GM12878 (cell line): Measurements from ENCODE around the gene FGGY. TPM values are rescaled to one million over a fixed set of nuclear protein-coding genes. Genes with fewer than 3 reads are reported as not detected.

ENCODE experiments used
- ATAC-seq: fragments of 200-7000 bp; cut with Tn5 transposase; 3 replicates; pipeline ENCODE4 v1.9.1; 2020; ENCODE audit warnings: mild to moderate bottlenecking, moderate library complexity
- BruUV-seq: library from RNA; stranded (reverse); fragments of 400-500 nt; replicated peaks from 2 replicates; lab custom pipeline; 2021; lab: Mats Ljungman, UMichigan
- CTCF ChIA-PET: fragments of 300-600 bp; sonication (Branson Sonifier 250); formaldehyde crosslinking; extraction: SDS; loops from one replicate; lab custom pipeline; 2021; ENCODE audit warnings: inconsistent platforms; lab: Yijun Ruan, JAX
- POLR2A ChIA-PET: fragments of 350-600 bp; formaldehyde crosslinking; extraction: SDS; loops from one replicate; lab custom pipeline; 2021; ENCODE audit warnings: inconsistent platforms; lab: Charles Lee
- RAD21 ChIA-PET: fragments of 300-600 bp; sonication (Branson Sonifier 250); formaldehyde crosslinking; loops from one replicate; lab custom pipeline; 2023; ENCODE audit warnings: antibody characterized with exemption; ENCODE audit not compliant: unreplicated experiment; lab: Charles Lee
- SMC1A ChIA-PET: fragments of 300-600 bp; sonication (Branson Sonifier 250); formaldehyde crosslinking; loops from one replicate; lab custom pipeline; 2023; ENCODE audit not compliant: unreplicated experiment, uncharacterized antibody; lab: Charles Lee
- DNase-seq: peaks from one replicate; pipeline ENCODE4 v3.0.0-alpha.2; 2011; ENCODE audit warnings: low read depth, low spot score
- FAIRE-seq: peaks from 3 replicates; lab custom pipeline; 2011; peaks lifted over from hg19 to GRCh38; lab: Jason Lieb, UNC
- H2AFZ ChIP-seq: 2 replicates; pipeline ENCODE4 v1.6.0; 2011; ENCODE audit warnings: low read depth, low read length, control low read depth; ENCODE audit not compliant: control insufficient read depth
- H3K27ac ChIP-seq: 2 replicates; pipeline ENCODE4 v1.5.1; 2011; ENCODE audit warnings: control low read depth; ENCODE audit not compliant: control insufficient read depth, insufficient read depth
- H3K27me3 ChIP-seq, 2 experiments: replicated peaks in 1 of 2; 2 replicates each; pipeline versions ENCODE4 v1.6.0 to v1.6.1; 2011; ENCODE audit warnings: low read length in 1 of 2; ENCODE audit not compliant: control insufficient read depth in 2 of 2, insufficient read depth in 2 of 2
- H3K36me3 ChIP-seq, 2 experiments: 2 replicates each; pipeline ENCODE4 v1.5.1; 2011; ENCODE audit warnings: low read length in 1 of 2; ENCODE audit not compliant: control insufficient read depth in 2 of 2, insufficient read depth in 2 of 2
- H3K4me1 ChIP-seq: 2 replicates; pipeline ENCODE4 v1.6.1; 2011; ENCODE audit warnings: mild to moderate bottlenecking, low read length, moderate library complexity, mixed read lengths; ENCODE audit not compliant: control insufficient read depth, insufficient read depth
- H3K4me2 ChIP-seq: 2 replicates; pipeline ENCODE4 v1.6.0; 2011; ENCODE audit warnings: control low read depth; ENCODE audit not compliant: control insufficient read depth, insufficient read depth
- H3K4me3 ChIP-seq: fragments of 200-600 bp; sonication (generic); 2 replicates; pipeline ENCODE4 v1.5.1; 2016
- H3K79me2 ChIP-seq: 2 replicates; pipeline ENCODE4 v1.6.0; 2011; ENCODE audit warnings: low read length; ENCODE audit not compliant: control insufficient read depth, insufficient read depth
- H3K9ac ChIP-seq: 2 replicates; pipeline ENCODE4 v1.8.0; 2011; ENCODE audit warnings: low read length, control low read depth, mixed read lengths; ENCODE audit not compliant: control insufficient read depth, insufficient read depth
- H3K9me3 ChIP-seq: replicated peaks from 3 replicates; pipeline ENCODE4 v1.5.1; 2011; ENCODE audit warnings: mild to moderate bottlenecking, low read length; ENCODE audit not compliant: control insufficient read depth, insufficient read depth
- H4K20me1 ChIP-seq: 2 replicates; pipeline ENCODE4 v1.6.0; 2011; ENCODE audit not compliant: control insufficient read depth, insufficient read depth
- ASH2L ChIP-seq: fragments of 300-600, 200-600 bp; sonication (generic); IDR thresholded peaks from 2 replicates; pipeline ENCODE4 v1.6.1; 2017; ENCODE audit warnings: low read depth, mild to moderate bottlenecking, borderline replicate concordance
- CHD2 ChIP-seq: IDR thresholded peaks from 2 replicates; pipeline ENCODE4 v1.6.1; 2011; ENCODE audit warnings: low read depth, low read length, improper control_type of control experiment, borderline replicate concordance
- HDAC2 ChIP-seq: fragments of 200-600 bp; sonication (generic); IDR thresholded peaks from 2 replicates; pipeline ENCODE4 v1.6.1; 2017
- KLF5 ChIP-seq: fragments of 450-650 bp; IDR thresholded peaks from 2 replicates; pipeline ENCODE4 v1.6.1; 2014; ENCODE audit warnings: mild to moderate bottlenecking; ENCODE audit not compliant: partially characterized antibody
- SUZ12 ChIP-seq: fragments of 200-600 bp; sonication (generic); IDR thresholded peaks from one replicate; pipeline ENCODE4 v1.6.1; 2018; ENCODE audit warnings: antibody characterized with exemption, mild to moderate bottlenecking; ENCODE audit not compliant: unreplicated experiment
- YY1 ChIP-seq: IDR thresholded peaks from 2 replicates; pipeline ENCODE4 v1.6.1; 2011; ENCODE audit warnings: low read depth, mild to moderate bottlenecking, low read length
- ZBTB4 ChIP-seq: fragments of 450-650 bp; formaldehyde crosslinking; IDR thresholded peaks from 2 replicates; pipeline ENCODE4 v1.4.0; 2022; ENCODE audit warnings: mild to moderate bottlenecking, moderate library complexity
- WGBS: methylation state at CpG from one replicate; pipeline ENCODE4 v1.1.6; 2016; ENCODE audit warnings: low lambda C conversion rate; ENCODE audit not compliant: insufficient replicate concordance, insufficient coverage; ENCODE audit errors: missing lambda C conversion rate; 5-methylcytosine and 5-hydroxymethylcytosine counted together
- in situ Hi-C: fragments of 300-500 bp; cut with MboI; formaldehyde crosslinking; loops from 9 replicates; pipeline ENCODE4 v1.14.3; 2018; ENCODE audit warnings: mixed read lengths
- intact Hi-C: fragments of 100-400 bp; cut with micrococcal nuclease; formaldehyde crosslinking; loops from one replicate; pipeline ENCODE4 v1.14.2; 2022; ENCODE audit not compliant: unreplicated experiment
- polyA plus RNA-seq, 11 experiments: library from polyadenylated mRNA; depleted of rRNA in 4 of 11; unstranded in 6 of 11; stranded (reverse) in 5 of 11; fragments of >200 nt; fragmentation: Nextera tagmentation in 4 of 11; fragmentation: Illumina TruSeq in 1 of 11; extraction: Ambion mirVana in 4 of 11; extraction: Trizol in 1 of 11; gene quantifications; 1 replicate in 1 of 11; 2 replicates in 10 of 11; pipeline versions ENCODE4 v1.2.1 to v1.2.3, GENCODE V29; 2011 to 2016; ENCODE audit warnings: inconsistent platforms in 2 of 11, missing spikeins in 2 of 11, low read depth in 1 of 11
- total RNA-seq, 4 experiments: library from RNA; depleted of rRNA in 3 of 4; stranded (reverse); fragments of >200 nt in 3 of 4; fragmentation: Illumina TruSeq in 1 of 4; extraction: Trizol in 1 of 4; gene quantifications; 2 replicates each; pipeline versions ENCODE4 v1.2.1 to v1.2.3, GENCODE V29; 2013 to 2021

The FGGY gene
- total and polyA plus RNA-seq, 10 of the 15 experiments (the other 5 are each of a cell fraction or from before 2014, with no cell fraction given) = 6.2 to 11.9 (median 7.5) TPM

DNA sequence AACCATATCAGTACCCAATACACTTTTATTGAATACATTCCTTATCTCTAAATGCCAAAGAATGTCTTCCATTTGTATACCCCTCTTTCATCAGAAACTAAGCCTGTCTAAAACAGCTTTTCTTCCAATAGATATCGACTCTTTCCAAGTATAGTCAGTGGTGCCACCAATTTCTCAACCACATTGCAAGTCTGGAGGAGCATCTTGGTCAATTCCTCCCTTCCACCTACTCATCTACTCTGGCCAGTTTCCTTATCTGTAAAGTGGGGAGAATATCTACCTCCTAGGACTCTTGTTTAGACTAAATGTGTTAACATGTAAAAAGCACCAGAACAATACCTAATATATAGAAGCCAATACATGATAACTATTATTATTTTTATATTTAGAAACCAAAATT, 28.5 kb upstream of the FGGY start:
- 0% methylated on average over 1 of the region's 1 CpG for WGBS

More for the DNA sequence above, 28.5 kb upstream of the FGGY start:
- H3K9me3 ChIP-seq = no peaks in the 10 kb centered on the region; the same call in 1 of the 3 replicates
- no peaks in the 10 kb centered on the region for H3K36me3 ChIP-seq
- H3K79me2 ChIP-seq = no peaks in the 10 kb centered on the region
- ChIA-PET POLR2A (interaction anchor here (1.2 kb wide), 1 partner anchor 485 kb away, joined by 3 read pairs; the partner anchor contains the start of gene JUN), RAD21 (no interaction called here), CTCF (interaction anchor here (2.1 kb wide), 1 partner anchor 11 kb away, joined by 11 read pairs; no protein-coding TSS in a partner anchor), SMC1A (interaction anchor here (1.4 kb wide), 1 partner anchor 9 kb away, joined by 6 read pairs; no protein-coding TSS in a partner anchor)
- ATAC-seq = no peak
- no TSS peak for BruUV-seq
- no peak overlapping the region for H3K4me3 ChIP-seq
- FAIRE-seq = no peak
- peaks cover 16% of the 10 kb centered on the region for H3K4me1 ChIP-seq
- no peak for DNase-seq
- in situ Hi-C loops (no loop called here), intact Hi-C loops (no loop called here)
- no peak overlapping the region for H3K4me2 ChIP-seq
- H2AFZ ChIP-seq = no peak overlapping the region
- H3K27ac ChIP-seq = no peak overlapping the region
- no peak for TF ChIP-seq YY1
- TF ChIP-seq KLF5 = no peak
- TF ChIP-seq ZBTB4 = no peak
- TF ChIP-seq HDAC2 = no peak
- TF ChIP-seq CHD2 = no peak
- TF ChIP-seq ASH2L = no peak
- no peak for TF ChIP-seq SUZ12
- H3K9ac ChIP-seq = no peak overlapping the region
- H3K27me3 ChIP-seq = no peaks in the 10 kb centered on the region
- H4K20me1 ChIP-seq = no peaks in the 10 kb centered on the region
